GM12891 (cell line): ENCODE measurements around the gene FGF3.

Experiments
- POLR2AphosphoS5 ChIP-seq: IDR thresholded peaks from 2 replicates; pipeline ENCODE4 v1.6.1; 2011; ENCODE audit warnings: low read depth, low read length, control low read depth
- TAF1 ChIP-seq: IDR thresholded peaks from 2 replicates; pipeline ENCODE4 v1.6.1; 2011; ENCODE audit warnings: low read depth, low read length, control low read depth

DNA sequence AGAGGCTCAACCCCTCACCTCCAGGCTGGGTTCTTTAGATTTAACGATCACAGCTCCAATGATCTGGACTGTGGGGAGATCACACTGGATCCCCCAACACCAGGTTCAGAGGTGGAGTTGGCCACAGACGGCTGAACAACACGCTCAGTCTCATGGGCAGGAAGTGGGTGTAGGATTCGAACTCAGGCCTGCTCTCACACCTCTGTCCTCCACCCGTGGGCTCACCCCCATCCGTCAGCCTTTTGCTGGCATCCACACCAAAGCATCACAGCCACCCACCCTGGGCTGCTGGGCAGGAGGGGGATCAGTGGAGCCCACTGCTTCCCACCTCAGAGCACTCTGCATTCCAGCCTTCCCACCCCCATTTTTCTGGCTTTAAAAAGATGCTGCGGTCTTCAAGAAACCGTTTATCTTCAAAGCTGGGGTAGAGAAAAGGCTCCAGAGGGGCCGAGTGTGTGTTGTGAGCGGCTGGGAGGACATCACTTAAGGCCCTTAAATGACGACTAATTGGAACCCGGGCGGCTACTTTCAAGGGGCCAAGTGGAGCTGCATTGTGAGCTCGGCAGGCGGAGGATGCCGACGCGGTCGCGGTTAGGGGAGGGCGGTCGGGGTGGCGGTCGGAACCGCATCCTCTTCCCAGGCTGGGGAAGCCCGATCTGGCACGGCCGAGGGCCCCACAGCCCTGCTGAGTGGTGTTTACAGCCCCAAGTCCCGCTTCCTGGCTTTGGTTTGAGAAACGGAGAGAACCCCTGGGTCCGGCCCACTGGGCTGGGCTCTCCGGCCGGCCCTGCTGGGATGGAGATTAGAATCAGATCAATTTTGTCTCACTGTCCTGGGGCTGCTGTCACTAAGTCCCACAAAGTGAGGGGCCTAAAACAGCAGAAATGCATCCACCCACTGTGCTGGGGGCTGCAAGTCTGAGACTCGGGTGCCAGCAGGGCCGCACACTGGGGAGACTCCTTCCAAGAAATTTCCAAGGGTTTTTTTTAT is 15.9 kb upstream of the FGF3 start:
- TF ChIP-seq TAF1 (no peak), POLR2AphosphoS5 (no peak)
